Sigmoid colon (tissue), 4 donors: ENCODE measurements around the gene TOX2.

ENCODE experiments used
- CTCF ChIP-seq, 4 experiments: fragments of 450-650 bp in 3 of 4; fragments of 200-600 bp in 1 of 4; IDR thresholded peaks; one replicate each; pipeline ENCODE4 v1.5.1; 2016 to 2019; ENCODE audit warnings: antibody characterized with exemption in 4 of 4, mild to moderate bottlenecking in 3 of 4, moderate library complexity in 2 of 4
- POLR2A ChIP-seq, 2 donors: fragments of 450-650 bp; IDR thresholded peaks; one replicate each; pipeline ENCODE4 v1.6.1; 2016; ENCODE audit warnings: antibody characterized with exemption in 2 of 2, mild to moderate bottlenecking in 2 of 2, moderate library complexity in 2 of 2
- POLR2AphosphoS5 ChIP-seq, 4 donors: sonication (generic); formaldehyde crosslinking; IDR thresholded peaks; one replicate each; pipeline ENCODE4 v1.6.1; 2017; ENCODE audit warnings: antibody characterized with exemption in 4 of 4

- TF ChIP-seq CTCF (IDR thresholded peaks at IDR 0.05) (no peak), POLR2AphosphoS5 (IDR thresholded peaks at IDR 0.05) (no peak), POLR2A (IDR thresholded peaks at IDR 0.05) (no peak)
Measured at GRCh38 chr20:43960231-43960630, 45.6 kb downstream of the TOX2 start.
